Neural progenitor cell (in vitro differentiated cells): ENCODE results near the gene KLHL17. TPM values are rescaled to one million over a fixed set of nuclear protein-coding genes. Genes with fewer than 3 reads are reported as not detected.

Experiments
- DNase-seq: peaks from one replicate; pipeline ENCODE4 v3.0.0-alpha.2; 2016; ENCODE audit warnings: low spot score
- H2AFZ ChIP-seq: fragments of 200-600 bp; sonication (generic); replicated peaks from 2 replicates; pipeline ENCODE4 v1.6.1; 2016; ENCODE audit warnings: antibody characterized with exemption
- H3F3A ChIP-seq: fragments of 200-600 bp; sonication (generic); 2 replicates; pipeline ENCODE4 v1.6.1; 2016; ENCODE audit warnings: antibody characterized with exemption, low read depth
- H3K27ac ChIP-seq: fragments of 200-600 bp; sonication (generic); 2 replicates; pipeline ENCODE4 v1.5.1; 2016; ENCODE audit warnings: mild to moderate bottlenecking
- H3K27me3 ChIP-seq: fragments of 200-600 bp; sonication (generic); 2 replicates; pipeline ENCODE4 v1.6.1; 2016; ENCODE audit warnings: mild to moderate bottlenecking, moderate library complexity
- H3K36me3 ChIP-seq: fragments of 200-600 bp; sonication (generic); 2 replicates; pipeline ENCODE4 v1.5.1; 2016
- H3K4me1 ChIP-seq: fragments of 200-600 bp; sonication (generic); 2 replicates; pipeline ENCODE4 v1.6.1; 2016; ENCODE audit warnings: mixed run types
- H3K4me2 ChIP-seq: fragments of 200-600 bp; sonication (generic); 2 replicates; pipeline ENCODE4 v1.6.1; 2016
- H3K4me3 ChIP-seq: fragments of 200-600 bp; sonication (generic); 2 replicates; pipeline ENCODE4 v1.5.1; 2016
- H3K79me2 ChIP-seq: fragments of 200-600 bp; sonication (generic); 2 replicates; pipeline ENCODE4 v1.6.1; 2016; ENCODE audit warnings: low read depth
- H3K9ac ChIP-seq: fragments of 200-600 bp; sonication (generic); 2 replicates; pipeline ENCODE4 v1.6.1; 2016
- H3K9me3 ChIP-seq: fragments of 200-600 bp; sonication (generic); 2 replicates; pipeline ENCODE4 v1.5.1; 2016; ENCODE audit warnings: low read depth
- H4K20me1 ChIP-seq: fragments of 200-600 bp; sonication (generic); 2 replicates; pipeline ENCODE4 v1.6.1; 2016; ENCODE audit warnings: low read depth
- H3K27ac Mint-ChIP-seq: 3 replicates; pipeline ENCODE4 v1.8.0; 2021; ENCODE audit warnings: mixed read lengths
- H3K27me3 Mint-ChIP-seq: 2 replicates; pipeline ENCODE4 v1.8.0; 2022; ENCODE audit warnings: low read depth, mild to moderate bottlenecking, inconsistent platforms, moderate library complexity, mixed read lengths; ENCODE audit not compliant: insufficient read depth
- H3K36me3 Mint-ChIP-seq: 3 replicates; pipeline ENCODE4 v1.8.0; 2021; ENCODE audit warnings: mixed read lengths
- H3K4me1 Mint-ChIP-seq: 3 replicates; pipeline ENCODE4 v1.8.0; 2021; ENCODE audit warnings: mixed read lengths
- H3K4me3 Mint-ChIP-seq: 3 replicates; pipeline ENCODE4 v1.8.0; 2021; ENCODE audit warnings: mild to moderate bottlenecking, moderate library complexity, mixed read lengths
- H3K9me3 Mint-ChIP-seq: 3 replicates; pipeline ENCODE4 v1.8.0; 2020; ENCODE audit warnings: mixed read lengths
- EZH2 ChIP-seq: fragments of 200-600 bp; sonication (generic); IDR thresholded peaks from 2 replicates; pipeline ENCODE4 v1.6.1; 2017; ENCODE audit warnings: antibody characterized with exemption, mild to moderate bottlenecking, moderate library complexity
- EZH2phosphoT487 ChIP-seq: fragments of 200-600 bp; sonication (generic); IDR thresholded peaks from 2 replicates; pipeline ENCODE4 v1.6.1; 2017; ENCODE audit warnings: antibody characterized with exemption
- total RNA-seq: library from RNA; depleted of rRNA; stranded (reverse); fragments of >200 nt; gene quantifications from 2 replicates; pipeline ENCODE4 v1.2.3, GENCODE V29; 2015; ENCODE audit warnings: low replicate concordance
- TF ChIP-seq, protein P1 (sequence below): fragments of 200-600 bp; sonication (generic); IDR thresholded peaks from 2 replicates; pipeline ENCODE4 v1.5.1; 2017; ENCODE audit warnings: antibody characterized with exemption, mild to moderate bottlenecking

Gene KLHL17
- total RNA-seq, 1 donor from 2014 or later = 10.7 TPM

DNA sequence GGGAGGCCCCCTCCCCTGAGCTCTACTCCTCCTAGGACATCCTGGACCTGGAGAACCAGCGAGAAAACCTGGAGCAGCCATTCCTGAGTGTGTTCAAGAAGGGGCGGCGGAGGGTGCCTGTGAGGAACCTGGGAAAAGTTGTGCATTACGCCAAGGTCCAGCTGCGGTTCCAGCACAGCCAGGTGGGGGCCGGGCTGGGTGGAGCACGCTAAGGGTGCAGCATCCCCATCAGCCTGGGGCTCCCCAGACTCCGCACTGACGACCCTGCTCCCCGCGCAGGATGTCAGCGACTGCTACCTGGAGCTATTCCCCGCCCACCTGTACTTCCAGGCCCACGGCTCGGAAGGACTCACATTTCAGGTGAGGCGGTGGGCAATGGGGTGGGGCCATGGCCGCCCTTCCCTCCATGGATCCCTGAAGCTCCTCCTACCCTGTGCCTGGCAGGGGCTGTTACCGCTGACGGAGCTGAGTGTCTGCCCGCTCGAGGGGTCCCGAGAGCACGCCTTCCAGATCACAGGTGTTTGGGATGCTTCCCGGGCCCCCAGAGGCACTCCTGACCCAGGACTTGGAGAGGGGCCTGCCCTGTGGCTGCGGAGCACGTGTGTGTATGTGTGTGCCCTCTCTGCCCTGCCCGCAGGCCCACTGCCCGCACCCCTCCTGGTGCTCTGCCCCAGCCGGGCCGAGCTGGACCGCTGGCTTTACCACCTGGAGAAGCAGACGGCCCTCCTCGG lies 10.0 kb downstream of the KLHL17 start:
- Histone ChIP-seq H3K9ac (no peak overlapping the region), H2AFZ (no peak overlapping the region), H3K79me2 (no peaks in the 10 kb centered on the region), H3K36me3 (no peaks in the 10 kb centered on the region), H3K9me3 (no peaks in the 10 kb centered on the region), H3K4me1 (peaks cover 5% of the 10 kb centered on the region), H3K4me2 (no peak overlapping the region), H3K27ac (no peak overlapping the region), H3F3A (peaks cover 13% of the 10 kb centered on the region), H4K20me1 (peaks cover 25% of the 10 kb centered on the region), H3K27me3 (peaks cover 100% of the 10 kb centered on the region), H3K4me3 (no peak overlapping the region)
- Mint-ChIP-seq H3K4me3 (no peak overlapping the region), H3K9me3 (peaks cover 2% of the 10 kb centered on the region), H3K36me3 (no peaks in the 10 kb centered on the region), H3K27me3 (peaks cover 47% of the 10 kb centered on the region), H3K27ac (no peak overlapping the region), H3K4me1 (no peaks in the 10 kb centered on the region)
- DNase-seq = no peak
- TF ChIP-seq EZH2 = no peak
- TF ChIP-seq, protein P1, sequence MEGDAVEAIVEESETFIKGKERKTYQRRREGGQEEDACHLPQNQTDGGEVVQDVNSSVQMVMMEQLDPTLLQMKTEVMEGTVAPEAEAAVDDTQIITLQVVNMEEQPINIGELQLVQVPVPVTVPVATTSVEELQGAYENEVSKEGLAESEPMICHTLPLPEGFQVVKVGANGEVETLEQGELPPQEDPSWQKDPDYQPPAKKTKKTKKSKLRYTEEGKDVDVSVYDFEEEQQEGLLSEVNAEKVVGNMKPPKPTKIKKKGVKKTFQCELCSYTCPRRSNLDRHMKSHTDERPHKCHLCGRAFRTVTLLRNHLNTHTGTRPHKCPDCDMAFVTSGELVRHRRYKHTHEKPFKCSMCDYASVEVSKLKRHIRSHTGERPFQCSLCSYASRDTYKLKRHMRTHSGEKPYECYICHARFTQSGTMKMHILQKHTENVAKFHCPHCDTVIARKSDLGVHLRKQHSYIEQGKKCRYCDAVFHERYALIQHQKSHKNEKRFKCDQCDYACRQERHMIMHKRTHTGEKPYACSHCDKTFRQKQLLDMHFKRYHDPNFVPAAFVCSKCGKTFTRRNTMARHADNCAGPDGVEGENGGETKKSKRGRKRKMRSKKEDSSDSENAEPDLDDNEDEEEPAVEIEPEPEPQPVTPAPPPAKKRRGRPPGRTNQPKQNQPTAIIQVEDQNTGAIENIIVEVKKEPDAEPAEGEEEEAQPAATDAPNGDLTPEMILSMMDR = no peak
- TF ChIP-seq EZH2phosphoT487 = no peak

DNA sequence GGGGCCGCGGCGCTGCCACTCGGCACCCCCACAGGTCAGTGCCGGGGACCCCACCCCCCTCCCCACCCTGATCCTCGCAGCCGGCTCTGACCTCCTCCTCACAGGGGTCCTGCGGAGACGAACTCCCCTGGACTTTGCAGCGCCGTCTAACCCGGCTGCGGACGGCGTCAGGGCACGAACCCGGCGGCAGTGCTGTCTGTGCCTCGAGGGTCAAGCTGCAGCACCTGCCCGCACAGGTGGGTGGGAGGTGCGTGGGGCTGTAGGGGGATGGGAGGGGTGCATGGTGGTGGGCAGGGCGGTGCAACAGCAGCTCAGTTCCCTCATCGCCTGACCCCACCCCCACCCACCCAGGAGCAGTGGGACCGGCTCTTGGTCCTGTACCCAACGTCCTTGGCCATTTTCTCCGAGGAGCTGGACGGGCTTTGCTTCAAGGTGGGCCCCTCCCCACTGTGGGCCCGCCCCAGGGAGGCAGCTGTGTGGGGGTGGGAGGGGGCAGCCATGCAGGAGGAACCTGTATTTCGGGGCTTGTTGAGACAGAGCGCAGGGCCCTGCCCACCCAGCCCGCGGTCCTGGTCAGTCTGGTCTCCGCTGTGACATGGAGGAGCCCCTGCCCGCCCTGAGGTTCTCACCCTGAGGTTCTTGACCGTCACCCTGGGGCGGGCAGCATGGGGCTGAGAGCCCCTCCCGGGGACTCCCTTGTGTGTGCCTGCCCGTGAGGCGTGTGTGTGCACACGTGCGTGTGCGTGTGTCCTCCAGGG lies 10.8 kb downstream of the KLHL17 start:
- Histone ChIP-seq H3K27me3 (peaks cover 100% of the 10 kb centered on the region), H3K4me3 (no peak overlapping the region)

DNA sequence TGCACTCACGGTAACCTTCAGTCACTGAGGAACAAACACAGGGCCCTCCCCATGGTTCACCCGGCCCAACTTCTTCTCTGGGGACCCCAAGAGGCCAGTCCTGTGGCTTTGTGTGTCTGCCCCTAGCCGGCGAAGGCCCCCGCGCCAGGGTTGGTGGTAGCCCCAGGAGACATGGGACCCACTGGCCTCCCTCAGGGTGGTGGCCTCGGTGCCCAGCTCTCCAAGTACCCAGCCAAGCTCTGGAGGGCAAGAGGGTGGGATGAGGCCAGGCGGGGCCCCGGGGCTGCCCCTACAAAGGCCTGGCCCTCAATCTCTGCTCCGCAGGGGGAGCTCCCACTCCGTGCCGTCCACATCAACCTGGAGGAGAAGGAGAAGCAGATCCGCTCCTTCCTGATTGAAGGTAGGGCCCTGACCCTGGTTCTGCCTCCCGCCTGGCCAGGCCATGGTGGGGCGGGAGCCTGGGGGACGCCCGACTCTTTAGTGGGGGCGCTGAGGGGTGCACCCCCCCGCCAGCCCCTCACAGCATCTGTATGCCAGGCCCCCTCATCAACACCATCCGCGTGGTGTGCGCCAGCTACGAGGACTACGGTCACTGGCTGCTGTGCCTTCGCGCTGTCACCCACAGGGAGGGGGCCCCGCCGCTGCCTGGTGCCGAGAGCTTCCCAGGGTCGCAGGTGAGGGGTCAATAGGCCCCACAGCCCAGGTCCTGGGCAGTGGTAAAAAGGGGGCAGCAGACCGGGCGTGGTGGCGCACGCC lies 11.5 kb downstream of the KLHL17 start:
- Mint-ChIP-seq H3K27ac (no peak overlapping the region), H3K4me3 (no peak overlapping the region), H3K9me3 (peaks cover 2% of the 10 kb centered on the region), H3K27me3 (peaks cover 45% of the 10 kb centered on the region), H3K4me1 (peaks cover 4% of the 10 kb centered on the region), H3K36me3 (no peaks in the 10 kb centered on the region)
- TF ChIP-seq EZH2 = no peak
- TF ChIP-seq EZH2phosphoT487 = no peak
- TF ChIP-seq, protein P1 = no peak
- Histone ChIP-seq H3K36me3 (no peaks in the 10 kb centered on the region), H3K9ac (no peak overlapping the region), H3K4me3 (no peak overlapping the region), H4K20me1 (peaks cover 15% of the 10 kb centered on the region), H3K27me3 (peaks cover 95% of the 10 kb centered on the region), H3K9me3 (no peaks in the 10 kb centered on the region), H3K79me2 (no peaks in the 10 kb centered on the region), H2AFZ (no peak overlapping the region), H3K27ac (no peak overlapping the region), H3K4me1 (no peaks in the 10 kb centered on the region), H3F3A (peaks cover 17% of the 10 kb centered on the region), H3K4me2 (no peak overlapping the region)
- DNase-seq = no peak

More for the DNA sequence above, 10.8 kb downstream of the KLHL17 start:
- H3F3A ChIP-seq = peaks cover 17% of the 10 kb centered on the region
- H3K4me1 ChIP-seq = peaks cover 4% of the 10 kb centered on the region
- peaks cover 2% of the 10 kb centered on the region for H3K9me3 Mint-ChIP-seq
- no peaks in the 10 kb centered on the region for H3K36me3 Mint-ChIP-seq
- TF ChIP-seq EZH2phosphoT487 = no peak
- TF ChIP-seq, protein P1 = no peak
- TF ChIP-seq EZH2 = no peak
- peaks cover 20% of the 10 kb centered on the region for H4K20me1 ChIP-seq
- H3K4me1 Mint-ChIP-seq = peaks cover 4% of the 10 kb centered on the region
- H3K9me3 ChIP-seq = no peaks in the 10 kb centered on the region
- no peak overlapping the region for H3K9ac ChIP-seq
- H3K79me2 ChIP-seq = no peaks in the 10 kb centered on the region
- no peak overlapping the region for H3K27ac Mint-ChIP-seq
- H3K4me3 Mint-ChIP-seq = no peak overlapping the region
- H2AFZ ChIP-seq = no peak overlapping the region
- DNase-seq = no peak
- H3K36me3 ChIP-seq = no peaks in the 10 kb centered on the region
- no peak overlapping the region for H3K27ac ChIP-seq
- H3K27me3 Mint-ChIP-seq = peaks cover 46% of the 10 kb centered on the region
- H3K4me2 ChIP-seq = no peak overlapping the region
